Prostate gland (tissue), 2 donors: ENCODE data around the gene SETD6.

Source experiments
- POLR2AphosphoS5 ChIP-seq: sonication (generic); formaldehyde crosslinking; IDR thresholded peaks from one replicate; pipeline ENCODE4 v1.6.1; 2017; ENCODE audit warnings: antibody characterized with exemption
- TF ChIP-seq, protein P1 (sequence below), 4 experiments: fragments of 200-600 bp in 2 of 4; fragments of 450-650 bp in 2 of 4; sonication (generic) in 2 of 4; IDR thresholded peaks; 1 replicate in 3 of 4; 2 replicates in 1 of 4; pipeline ENCODE4 v1.5.1; 2016 to 2019; ENCODE audit warnings: antibody characterized with exemption in 4 of 4, mild to moderate bottlenecking in 2 of 4, moderate library complexity in 2 of 4

DNA sequence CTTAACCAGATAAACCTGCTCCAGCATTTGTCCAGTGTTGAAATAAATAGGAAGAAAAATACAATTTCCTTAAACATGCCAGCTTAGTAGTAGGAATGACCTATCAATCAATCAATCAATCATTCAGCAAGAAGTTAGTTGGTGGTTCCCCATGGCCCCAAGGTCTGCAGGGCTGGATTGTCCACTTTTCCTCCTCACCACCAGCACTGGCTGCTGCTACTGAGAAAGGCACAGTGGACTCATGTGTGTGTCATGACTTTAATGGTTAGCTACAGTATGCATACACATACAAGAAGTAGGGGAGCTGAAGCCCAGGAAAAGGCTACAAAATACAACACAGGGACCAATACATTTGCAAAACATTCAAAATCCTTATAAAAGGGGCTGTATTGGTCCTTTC lies 4.4 kb downstream of the SETD6 start:
- TF ChIP-seq, protein P1, sequence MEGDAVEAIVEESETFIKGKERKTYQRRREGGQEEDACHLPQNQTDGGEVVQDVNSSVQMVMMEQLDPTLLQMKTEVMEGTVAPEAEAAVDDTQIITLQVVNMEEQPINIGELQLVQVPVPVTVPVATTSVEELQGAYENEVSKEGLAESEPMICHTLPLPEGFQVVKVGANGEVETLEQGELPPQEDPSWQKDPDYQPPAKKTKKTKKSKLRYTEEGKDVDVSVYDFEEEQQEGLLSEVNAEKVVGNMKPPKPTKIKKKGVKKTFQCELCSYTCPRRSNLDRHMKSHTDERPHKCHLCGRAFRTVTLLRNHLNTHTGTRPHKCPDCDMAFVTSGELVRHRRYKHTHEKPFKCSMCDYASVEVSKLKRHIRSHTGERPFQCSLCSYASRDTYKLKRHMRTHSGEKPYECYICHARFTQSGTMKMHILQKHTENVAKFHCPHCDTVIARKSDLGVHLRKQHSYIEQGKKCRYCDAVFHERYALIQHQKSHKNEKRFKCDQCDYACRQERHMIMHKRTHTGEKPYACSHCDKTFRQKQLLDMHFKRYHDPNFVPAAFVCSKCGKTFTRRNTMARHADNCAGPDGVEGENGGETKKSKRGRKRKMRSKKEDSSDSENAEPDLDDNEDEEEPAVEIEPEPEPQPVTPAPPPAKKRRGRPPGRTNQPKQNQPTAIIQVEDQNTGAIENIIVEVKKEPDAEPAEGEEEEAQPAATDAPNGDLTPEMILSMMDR (IDR thresholded peaks at IDR 0.05), result no peak
- TF ChIP-seq POLR2AphosphoS5, result no peak
